Regular cardiac myocyte (primary cell): ENCODE measurements around the gene MRC1. TPM values are rescaled to one million over a fixed set of nuclear protein-coding genes. Genes with fewer than 3 reads are reported as not detected.

ENCODE experiments used
- total RNA-seq: library from RNA; depleted of rRNA; stranded (reverse); fragments of >200 nt; gene quantifications from 2 replicates; pipeline ENCODE4 v1.2.3, GENCODE V29; 2014

The MRC1 gene
- total RNA-seq, result 0.19 and 0.28 TPM in 2 replicates

DNA sequence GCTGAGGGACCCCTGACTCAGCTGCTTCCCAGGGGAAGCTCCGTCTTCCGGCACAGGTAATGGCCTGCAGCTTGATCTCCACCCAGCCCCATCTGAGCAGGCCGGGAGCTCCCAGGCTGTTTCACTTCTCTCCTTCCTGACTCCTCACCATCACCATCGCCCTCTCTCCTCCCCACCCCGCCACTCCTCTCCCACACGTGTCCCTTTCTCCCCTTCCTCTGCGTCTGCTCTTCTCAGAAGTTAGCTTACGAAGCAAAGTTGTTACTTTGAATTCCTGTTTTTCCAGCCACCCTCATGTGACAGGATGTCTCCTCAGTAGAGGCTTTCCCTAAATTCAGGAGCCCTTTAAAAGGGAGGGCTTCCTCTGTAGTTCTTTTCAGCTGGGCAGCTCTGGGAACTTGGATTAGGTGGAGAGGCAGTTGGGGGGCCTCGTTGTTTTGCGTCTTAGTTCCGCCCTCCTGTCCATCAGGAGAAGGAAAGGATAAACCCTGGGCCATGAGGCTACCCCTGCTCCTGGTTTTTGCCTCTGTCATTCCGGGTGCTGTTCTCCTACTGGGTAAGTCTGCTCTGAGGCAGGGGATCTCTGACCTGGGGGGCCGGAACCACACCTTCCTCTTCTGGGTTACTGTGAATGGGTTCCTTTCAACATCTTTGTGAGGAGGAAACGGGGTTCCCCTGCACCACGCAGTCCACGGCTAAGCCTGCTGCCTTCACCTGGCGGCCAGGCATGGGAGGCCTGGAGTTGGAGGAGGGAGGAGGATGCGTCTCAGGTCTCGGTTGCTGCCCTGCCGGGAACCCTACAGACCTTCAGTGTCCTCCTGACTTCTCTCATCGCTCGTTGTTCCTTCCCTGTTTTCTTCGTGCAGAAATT lies at the start of gene MRC1:
TSS of gene MRC1 (plus strand) at position 378 of the 871 bp plus-strand sequence. CDS start at position 496, 118 bp downstream.

DNA sequence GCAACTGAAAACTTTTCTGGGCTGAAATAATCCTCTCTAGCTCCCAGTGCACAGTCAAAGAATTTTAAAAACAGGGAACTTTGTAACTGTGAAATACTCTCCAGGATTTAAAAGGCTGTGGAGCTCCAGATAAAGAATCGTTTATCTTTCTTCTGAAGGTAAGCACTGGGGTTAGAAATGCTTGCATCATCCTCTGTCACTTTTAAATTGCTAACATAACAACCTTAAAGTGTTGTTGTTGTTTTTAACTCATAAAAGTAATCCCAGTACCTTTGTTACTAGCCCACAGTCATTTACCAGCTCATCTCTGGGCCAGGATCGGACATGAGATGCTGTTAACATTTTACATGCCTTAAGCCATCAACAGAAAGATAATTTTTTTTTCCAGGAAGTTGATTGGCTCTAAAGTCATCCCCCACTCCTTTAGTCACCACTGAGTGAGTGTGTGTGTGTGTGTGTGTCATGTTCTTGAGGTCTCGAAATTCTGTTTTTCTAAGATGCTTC lies 142.8 kb downstream of the MRC1 start, which contains the start of gene SLC39A12:
TSS of gene SLC39A12 (plus strand) at position 51 of the 504 bp plus-strand sequence. CDS start 1,359 bp downstream, outside the sequence.

Other genes with a start within 250 kb of the MRC1 start
- 23.7 and 30.5 TPM in 2 replicates for gene HACD1, start 192.0 kb upstream of the MRC1 start, total RNA-seq
- gene STAM, start 165.2 kb upstream of the MRC1 start, total RNA-seq, result 16.1 and 20.9 TPM in 2 replicates
- under 0.01 TPM in 2 replicates for gene TMEM236, start 57.1 kb upstream of the MRC1 start, total RNA-seq
- not detected in 2 replicates for gene SLC39A12, start 142.6 kb downstream of the MRC1 start, total RNA-seq